HEK293 (cell line): ENCODE data around the gene RASSF10.

Experiments
- CTCF ChIP-seq: fragments of 450-650 bp; formaldehyde crosslinking; IDR thresholded peaks from 2 replicates; pipeline ENCODE4 v1.5.1; 2016; ENCODE audit warnings: missing biosample characterization, missing genetic modification characterization
- FEZF1 ChIP-seq: fragments of 450-650 bp; formaldehyde crosslinking; IDR thresholded peaks from 2 replicates; pipeline ENCODE4 v1.5.1; 2016; ENCODE audit warnings: missing biosample characterization, missing genetic modification characterization
- GFI1B ChIP-seq: fragments of 450-650 bp; formaldehyde crosslinking; IDR thresholded peaks from 2 replicates; pipeline ENCODE4 v1.5.1; 2016; ENCODE audit warnings: missing biosample characterization, missing genetic modification characterization
- GLIS2 ChIP-seq: fragments of 450-650 bp; formaldehyde crosslinking; IDR thresholded peaks from 2 replicates; pipeline ENCODE4 v1.5.1; 2016; ENCODE audit warnings: missing biosample characterization, missing genetic modification characterization
- PRDM2 ChIP-seq: fragments of 450-650 bp; formaldehyde crosslinking; IDR thresholded peaks from 2 replicates; pipeline ENCODE4 v1.5.1; 2016; ENCODE audit warnings: missing biosample characterization, missing genetic modification characterization, borderline replicate concordance
- SP3 ChIP-seq: fragments of 450-650 bp; formaldehyde crosslinking; IDR thresholded peaks from 2 replicates; pipeline ENCODE4 v1.5.1; 2016; ENCODE audit warnings: missing biosample characterization, missing genetic modification characterization
- TCF7L2 ChIP-seq: IDR thresholded peaks from 2 replicates; pipeline ENCODE4 v1.6.1; 2011; ENCODE audit warnings: low read depth, mild to moderate bottlenecking, inconsistent platforms, low read length, moderate library complexity, borderline replicate concordance
- WT1 ChIP-seq: fragments of 450-650 bp; formaldehyde crosslinking; IDR thresholded peaks from 2 replicates; pipeline ENCODE4 v1.5.1; 2016; ENCODE audit warnings: missing biosample characterization, missing genetic modification characterization
- ZBTB10 ChIP-seq: fragments of 450-650 bp; formaldehyde crosslinking; IDR thresholded peaks from 2 replicates; pipeline ENCODE4 v1.5.1; 2016; ENCODE audit warnings: missing biosample characterization, missing genetic modification characterization
- ZBTB26 ChIP-seq: fragments of 450-650 bp; formaldehyde crosslinking; optimal IDR thresholded peaks from 2 replicates; pipeline ENCODE3; 2016; ENCODE audit warnings: missing biosample characterization, mild to moderate bottlenecking, missing genetic modification characterization
- ZBTB7A ChIP-seq: fragments of 450-650 bp; formaldehyde crosslinking; IDR thresholded peaks from 2 replicates; pipeline ENCODE4 v1.5.1; 2016; ENCODE audit warnings: low read depth, missing biosample characterization, missing genetic modification characterization
- ZNF19 ChIP-seq: fragments of 450-650 bp; formaldehyde crosslinking; IDR thresholded peaks from 2 replicates; pipeline ENCODE4; 2016; ENCODE audit warnings: missing biosample characterization, missing genetic modification characterization, low read depth
- ZNF248 ChIP-seq: fragments of 450-650 bp; formaldehyde crosslinking; IDR thresholded peaks from 2 replicates; pipeline ENCODE4 v1.5.1; 2017; ENCODE audit warnings: missing biosample characterization, missing genetic modification characterization
- ZNF394 ChIP-seq: fragments of 450-650 bp; formaldehyde crosslinking; IDR thresholded peaks from 2 replicates; pipeline ENCODE4 v1.5.1; 2016; ENCODE audit warnings: missing biosample characterization, missing genetic modification characterization, mild to moderate bottlenecking, moderate library complexity, borderline replicate concordance
- ZNF423 ChIP-seq: fragments of 450-650 bp; formaldehyde crosslinking; IDR thresholded peaks from 2 replicates; pipeline ENCODE4 v1.5.1; 2016; ENCODE audit warnings: missing biosample characterization, missing genetic modification characterization
- ZNF560 ChIP-seq: fragments of 450-650 bp; formaldehyde crosslinking; IDR thresholded peaks from 2 replicates; pipeline ENCODE4 v1.5.1; 2017; ENCODE audit warnings: missing biosample characterization, missing genetic modification characterization, borderline replicate concordance
- ZNF623 ChIP-seq: fragments of 450-650 bp; formaldehyde crosslinking; IDR thresholded peaks from 2 replicates; pipeline ENCODE4 v1.5.1; 2016; ENCODE audit warnings: missing biosample characterization, missing genetic modification characterization
- ZNF624 ChIP-seq: fragments of 450-650 bp; formaldehyde crosslinking; IDR thresholded peaks from 2 replicates; pipeline ENCODE4 v1.5.1; 2017; ENCODE audit warnings: missing biosample characterization, missing genetic modification characterization
- ZNF658 ChIP-seq: fragments of 450-650 bp; formaldehyde crosslinking; IDR thresholded peaks from 2 replicates; pipeline ENCODE4; 2016; ENCODE audit warnings: missing biosample characterization, missing genetic modification characterization

The RASSF10 gene

GRCh38 chr11:12989428-12990161 is 19.5 kb upstream of the RASSF10 start (continued):
- TF ChIP-seq ZBTB7A (tag by site-specific recombination), result no peak
- peak; percentile 23; the same call in 1 of the 2 replicates for TF ChIP-seq GLIS2 (tag by site-specific recombination)
- no peak for TF ChIP-seq ZNF19 (tag by site-specific recombination)
- peak; percentile 86 for TF ChIP-seq WT1 (tag by site-specific recombination)
- no peak for TF ChIP-seq SP3 (tag by site-specific recombination)
- TF ChIP-seq FEZF1 (tag by site-specific recombination), result no peak
- TF ChIP-seq CTCF, result no peak
- no peak for TF ChIP-seq ZNF658
- peak; percentile 28; the same call in 1 of the 2 replicates for TF ChIP-seq ZNF394 (tag by site-specific recombination)
- no peak for TF ChIP-seq ZBTB10 (tag by site-specific recombination)
- no peak for TF ChIP-seq ZNF623 (tag by site-specific recombination)
- TF ChIP-seq TCF7L2, result no peak
- TF ChIP-seq GFI1B (tag by site-specific recombination), result no peak
- no peak for TF ChIP-seq ZNF560 (tag by site-specific recombination)
- no peak for TF ChIP-seq PRDM2 (tag by site-specific recombination)
- no peak for TF ChIP-seq ZNF423 (tag by site-specific recombination)
- no peak for TF ChIP-seq ZBTB26 (tag by site-specific recombination)
- no peak for TF ChIP-seq ZNF624
- TF ChIP-seq ZNF248, result no peak
